IMR-90 (cell line): ENCODE measurements around the gene DPP8. TPM values are rescaled to one million over a fixed set of nuclear protein-coding genes. Genes with fewer than 3 reads are reported as not detected.

ENCODE experiments used
- ATAC-seq: fragments of 200-7000 bp; cut with Tn5 transposase; 2 replicates; pipeline ENCODE4 v1.9.1; 2020; ENCODE audit warnings: low read depth, mild to moderate bottlenecking, moderate library complexity
- BruUV-seq: library from RNA; stranded (reverse); fragments of 400-500 nt; replicated peaks from 2 replicates; lab custom pipeline; 2021; lab: Mats Ljungman, UMichigan
- CTCF ChIA-PET: fragments of 300-600 bp; formaldehyde crosslinking; extraction: SDS; loops from one replicate; lab custom pipeline; 2021; ENCODE audit warnings: antibody characterized with exemption; lab: Yijun Ruan, JAX
- POLR2A ChIA-PET: fragments of 300-600 bp; sonication (Branson Sonifier 250); formaldehyde crosslinking; loops from one replicate; lab custom pipeline; 2022; ENCODE audit warnings: antibody characterized with exemption; ENCODE audit not compliant: unreplicated experiment; lab: Charles Lee
- DNase-seq: peaks from one replicate; pipeline ENCODE4 v3.0.0; 2013
- H2AFZ ChIP-seq: replicated peaks from 2 replicates; pipeline ENCODE3; 2013; ENCODE audit warnings: low read length, mild to moderate bottlenecking; ENCODE audit not compliant: poor library complexity
- H2AK5ac ChIP-seq: 2 replicates; pipeline ENCODE4 v1.6.1; 2013; ENCODE audit warnings: low read depth, low read length, inconsistent platforms
- H2AK9ac ChIP-seq: replicated peaks from 2 replicates; pipeline ENCODE3; 2013; ENCODE audit warnings: mild to moderate bottlenecking, low read depth, low read length, moderate library complexity; ENCODE audit not compliant: poor library complexity
- H2BK120ac ChIP-seq: 2 replicates; pipeline ENCODE4 v1.6.1; 2013; ENCODE audit warnings: low read depth, low read length, inconsistent platforms
- H2BK15ac ChIP-seq: 3 replicates; pipeline ENCODE4 v1.6.1; 2013; ENCODE audit warnings: low read depth, low read length, inconsistent platforms
- H2BK20ac ChIP-seq: 2 replicates; pipeline ENCODE4 v1.6.1; 2013; ENCODE audit warnings: low read depth, mild to moderate bottlenecking, inconsistent platforms, low read length, moderate library complexity
- H2BK5ac ChIP-seq: 2 replicates; pipeline ENCODE4 v1.6.1; 2013; ENCODE audit warnings: mild to moderate bottlenecking, low read depth, low read length, inconsistent platforms; ENCODE audit not compliant: poor library complexity, severe bottlenecking
- H3K14ac ChIP-seq: replicated peaks from 2 replicates; pipeline ENCODE4 v1.6.1; 2013; ENCODE audit warnings: low read depth, low read length, inconsistent platforms
- H3K18ac ChIP-seq: 2 replicates; pipeline ENCODE4 v1.6.1; 2013; ENCODE audit warnings: low read depth, low read length, control low read depth
- H3K23ac ChIP-seq: 2 replicates; pipeline ENCODE4 v1.6.1; 2013; ENCODE audit warnings: low read depth, low read length, inconsistent platforms
- H3K27ac ChIP-seq: 2 replicates; pipeline ENCODE4 v1.5.1; 2013; ENCODE audit warnings: mild to moderate bottlenecking, control low read depth, low read length; ENCODE audit not compliant: insufficient read depth
- H3K27me3 ChIP-seq: 2 replicates; pipeline ENCODE4 v1.6.1; 2013; ENCODE audit warnings: low read length; ENCODE audit not compliant: control insufficient read depth, insufficient read depth
- H3K36me3 ChIP-seq: 2 replicates; pipeline ENCODE4 v1.6.1; 2013; ENCODE audit warnings: low read length, mixed read lengths; ENCODE audit not compliant: control insufficient read depth, insufficient read depth
- H3K4ac ChIP-seq: 2 replicates; pipeline ENCODE4 v1.6.1; 2013; ENCODE audit warnings: low read depth, low read length, inconsistent platforms
- H3K4me1 ChIP-seq: 2 replicates; pipeline ENCODE4 v1.6.1; 2013; ENCODE audit warnings: low read length, mixed read lengths; ENCODE audit not compliant: control insufficient read depth, insufficient read depth
- H3K4me2 ChIP-seq: 2 replicates; pipeline ENCODE4 v1.6.1; 2013; ENCODE audit warnings: low read depth, mild to moderate bottlenecking, control low read depth, low read length, moderate library complexity
- H3K4me3 ChIP-seq: 2 replicates; pipeline ENCODE4 v1.5.1; 2013; ENCODE audit warnings: low read depth, mild to moderate bottlenecking, control low read depth, low read length, moderate library complexity; ENCODE audit not compliant: insufficient read depth
- H3K56ac ChIP-seq: 2 replicates; pipeline ENCODE4 v1.6.1; 2013; ENCODE audit warnings: low read length, inconsistent platforms; ENCODE audit not compliant: insufficient read depth; ENCODE audit errors: extremely low read depth
- H3K79me1 ChIP-seq, 2 experiments: 2 replicates each; pipeline ENCODE4 v1.6.1; 2013; ENCODE audit warnings: low read length in 2 of 2, inconsistent platforms in 1 of 2, low read depth in 1 of 2
- H3K9ac ChIP-seq: 2 replicates; pipeline ENCODE4 v1.6.1; 2013; ENCODE audit warnings: low read depth, low read length, control low read depth
- H3K9me1 ChIP-seq: 2 replicates; pipeline ENCODE4 v1.6.1; 2013; ENCODE audit warnings: low read length, inconsistent platforms; ENCODE audit not compliant: insufficient read depth
- H3K9me3 ChIP-seq: 2 replicates; pipeline ENCODE4 v1.6.1; 2013; ENCODE audit warnings: low read length; ENCODE audit not compliant: control insufficient read depth, insufficient read depth
- H4K20me1 ChIP-seq: 2 replicates; pipeline ENCODE4 v1.6.1; 2013; ENCODE audit warnings: low read length, inconsistent platforms; ENCODE audit not compliant: insufficient read depth
- H4K5ac ChIP-seq: 2 replicates; pipeline ENCODE4 v1.6.1; 2013; ENCODE audit warnings: mild to moderate bottlenecking, low read depth, low read length, control low read depth
- H4K8ac ChIP-seq, 2 experiments: 2 replicates each; pipeline ENCODE4 v1.6.1; 2013; ENCODE audit warnings: low read depth in 2 of 2, low read length in 2 of 2, control low read depth in 1 of 2, inconsistent platforms in 1 of 2
- H4K91ac ChIP-seq: 2 replicates; pipeline ENCODE4 v1.6.1; 2013; ENCODE audit warnings: low read depth, low read length, inconsistent platforms; ENCODE audit not compliant: insufficient read depth
- BHLHE40 ChIP-seq: fragments of 150-350 bp; IDR thresholded peaks from 2 replicates; pipeline ENCODE4 v1.6.1; 2016; ENCODE audit warnings: mild to moderate bottlenecking, low read depth, low read length
- CEBPB ChIP-seq: IDR thresholded peaks from 2 replicates; pipeline ENCODE4 v1.6.1; 2012; ENCODE audit warnings: low read depth, low read length, improper control_type of control experiment
- CHD1 ChIP-seq: IDR thresholded peaks from 2 replicates; pipeline ENCODE4 v1.6.1; 2012; ENCODE audit warnings: low read depth, low read length, improper control_type of control experiment
- CTCF ChIP-seq: conservative IDR thresholded peaks from 2 replicates; pipeline ENCODE4 v1.5.1; 2012; ENCODE audit warnings: mild to moderate bottlenecking, low read depth, low read length, improper control_type of control experiment
- FOS ChIP-seq: fragments of 150-350 bp; IDR thresholded peaks from 2 replicates; pipeline ENCODE4 v1.6.1; 2016; ENCODE audit warnings: low read depth, low read length
- MAFK ChIP-seq: IDR thresholded peaks from 2 replicates; pipeline ENCODE4 v1.6.1; 2012; ENCODE audit warnings: low read depth, low read length, improper control_type of control experiment
- MAZ ChIP-seq: IDR thresholded peaks from 2 replicates; pipeline ENCODE4 v1.6.1; 2012; ENCODE audit warnings: low read depth, mild to moderate bottlenecking, low read length, improper control_type of control experiment, moderate library complexity, borderline replicate concordance
- RAD21 ChIP-seq: IDR thresholded peaks from 2 replicates; pipeline ENCODE4 v1.6.1; 2012; ENCODE audit warnings: low read length, improper control_type of control experiment
- RFX5 ChIP-seq: IDR thresholded peaks from 2 replicates; pipeline ENCODE4 v1.8.0; 2012; ENCODE audit warnings: low read depth, mild to moderate bottlenecking, low read length, moderate library complexity
- WGBS, 2 experiments: methylation state at CpG; one replicate each; pipeline versions ENCODE4 v1.1.5 to v1.1.7; 2013; ENCODE audit warnings: missing lambda C conversion rate in 2 of 2; ENCODE audit not compliant: insufficient read length in 1 of 2; ENCODE audit errors: extremely low coverage in 2 of 2; 5-methylcytosine and 5-hydroxymethylcytosine counted together
- dilution Hi-C: fragments of 300-500 bp; cut with HindIII; formaldehyde crosslinking; loops from one replicate; pipeline ENCODE4 v1.14.3; 2018; ENCODE audit warnings: low sequenced_read_pairs; ENCODE audit not compliant: unreplicated experiment
- in situ Hi-C: fragments of 300-500 bp; cut with MboI; formaldehyde crosslinking; loops from 3 replicates; pipeline ENCODE4 v1.14.3; 2019; ENCODE audit warnings: low sequenced_read_pairs, inconsistent platforms, mixed read lengths
- intact Hi-C: fragments of 100-400 bp; cut with micrococcal nuclease; formaldehyde crosslinking; loops from 2 replicates; pipeline ENCODE4 v1.10.0; 2022
- polyA plus RNA-seq, 3 experiments: library from polyadenylated mRNA; depleted of rRNA; stranded (reverse); fragments of >200 nt; gene quantifications; 2 replicates each; pipeline ENCODE4 v1.2.3, GENCODE V29; 2012; ENCODE audit warnings: low replicate concordance in 1 of 3
- total RNA-seq: library from RNA; depleted of rRNA; stranded (reverse); fragments of >200 nt; gene quantifications from 2 replicates; pipeline ENCODE4 v1.2.3, GENCODE V29; 2012
- TF ChIP-seq, protein P1 (sequence below): fragments of 150-350 bp; IDR thresholded peaks from 2 replicates; pipeline ENCODE4 v1.6.1; 2017; ENCODE audit warnings: mild to moderate bottlenecking, antibody characterized with exemption, low read length, low read depth
- TF ChIP-seq, protein P2 (sequence below): fragments of 150-350 bp; IDR thresholded peaks from 2 replicates; pipeline ENCODE4 v1.6.1; 2016; ENCODE audit warnings: low read depth, mild to moderate bottlenecking, low read length, moderate library complexity, borderline replicate concordance

Gene DPP8
- total and polyA plus RNA-seq, 2 of the 4 experiments (the other 2 are of a cell fraction): 10.7 to 29.4 TPM

GRCh38 chr15:65411465-65412071, 105.9 kb downstream of the DPP8 start:
- Histone ChIP-seq H4K20me1 (no peaks in the 10 kb centered on the region), H3K79me1 (peaks cover 0 to 6% of the 10 kb centered on the region in 2 experiments; a peak in 1 of 4 replicates), H3K23ac (no peak overlapping the region), H2AK5ac (no peak overlapping the region), H3K56ac (no peak overlapping the region), H4K5ac (no peak overlapping the region), H3K4me1 (peaks cover 12% of the 10 kb centered on the region), H3K14ac (no peak overlapping the region), H3K4me3 (no peak overlapping the region), H2BK20ac (no peak overlapping the region), H2AK9ac (no peak overlapping the region), H4K8ac (no peak overlapping the region), H3K36me3 (no peaks in the 10 kb centered on the region), H3K27me3 (peaks cover 2% of the 10 kb centered on the region; the same call in 1 of the 2 replicates), H3K4me2 (no peak overlapping the region), H3K9ac (no peak overlapping the region), H3K9me1 (peaks cover 12% of the 10 kb centered on the region), H2AFZ (no peak overlapping the region), H4K91ac (no peak overlapping the region), H3K4ac (no peak overlapping the region), H3K18ac (no peak overlapping the region), H2BK120ac (no peak overlapping the region), H3K27ac (no peak overlapping the region), H3K9me3 (no peaks in the 10 kb centered on the region), H2BK5ac (no peak overlapping the region), H2BK15ac (no peak overlapping the region; the same call in 2 of the 3 replicates)
- CTCF ChIA-PET: no interaction called here
- dilution Hi-C loops: no loop called here
- intact Hi-C loops: no loop called here
- 100% methylated on average over 2 of the region's 5 CpGs; no CpG with 5 or more reads in 1 of the 2 experiments for WGBS, 2 experiments
- TF ChIP-seq MAFK (no peak), RAD21 (no peak), CEBPB (no peak), BHLHE40 (no peak), CTCF (no peak), CHD1 (no peak), MAZ (no peak), RFX5 (no peak), FOS (no peak)
- TF ChIP-seq, protein P1, sequence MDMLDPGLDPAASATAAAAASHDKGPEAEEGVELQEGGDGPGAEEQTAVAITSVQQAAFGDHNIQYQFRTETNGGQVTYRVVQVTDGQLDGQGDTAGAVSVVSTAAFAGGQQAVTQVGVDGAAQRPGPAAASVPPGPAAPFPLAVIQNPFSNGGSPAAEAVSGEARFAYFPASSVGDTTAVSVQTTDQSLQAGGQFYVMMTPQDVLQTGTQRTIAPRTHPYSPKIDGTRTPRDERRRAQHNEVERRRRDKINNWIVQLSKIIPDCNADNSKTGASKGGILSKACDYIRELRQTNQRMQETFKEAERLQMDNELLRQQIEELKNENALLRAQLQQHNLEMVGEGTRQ: no peak
- TF ChIP-seq, protein P2, sequence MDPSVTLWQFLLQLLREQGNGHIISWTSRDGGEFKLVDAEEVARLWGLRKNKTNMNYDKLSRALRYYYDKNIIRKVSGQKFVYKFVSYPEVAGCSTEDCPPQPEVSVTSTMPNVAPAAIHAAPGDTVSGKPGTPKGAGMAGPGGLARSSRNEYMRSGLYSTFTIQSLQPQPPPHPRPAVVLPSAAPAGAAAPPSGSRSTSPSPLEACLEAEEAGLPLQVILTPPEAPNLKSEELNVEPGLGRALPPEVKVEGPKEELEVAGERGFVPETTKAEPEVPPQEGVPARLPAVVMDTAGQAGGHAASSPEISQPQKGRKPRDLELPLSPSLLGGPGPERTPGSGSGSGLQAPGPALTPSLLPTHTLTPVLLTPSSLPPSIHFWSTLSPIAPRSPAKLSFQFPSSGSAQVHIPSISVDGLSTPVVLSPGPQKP: no peak
- ATAC-seq: no peak
- in situ Hi-C loops: no loop called here
- BruUV-seq: no TSS peak
- DNase-seq: peak; percentile 30
- POLR2A ChIA-PET: interaction anchor here (1.1 kb wide), 1 partner anchor 10 kb away, joined by 3 read pairs; no protein-coding TSS in a partner anchor
